Left ventricle myocardium inferior (tissue), 1 donor: Measurements from ENCODE around the gene DDO. TPM values are rescaled to one million over a fixed set of nuclear protein-coding genes. Genes with fewer than 3 reads are reported as not detected.

Experiments
- DNase-seq: peaks from one replicate; pipeline ENCODE4 v3.0.0-alpha.2; 2020
- H3K27ac ChIP-seq: fragments of 200-600 bp; replicated peaks from 2 replicates; pipeline ENCODE4 v1.8.0; 2021
- H3K27me3 ChIP-seq: fragments of 200-600 bp; 2 replicates; pipeline ENCODE4 v1.8.0; 2021; ENCODE audit warnings: low read depth
- H3K36me3 ChIP-seq: fragments of 200-600 bp; 2 replicates; pipeline ENCODE4 v1.8.0; 2021
- H3K4me1 ChIP-seq: fragments of 200-600 bp; 2 replicates; pipeline ENCODE4 v1.8.0; 2021
- H3K4me3 ChIP-seq: fragments of 200-600 bp; 2 replicates; pipeline ENCODE4 v1.8.0; 2021; ENCODE audit warnings: mild to moderate bottlenecking, moderate library complexity
- H3K9me3 ChIP-seq: fragments of 200-600 bp; replicated peaks from 2 replicates; pipeline ENCODE4 v1.8.0; 2021
- intact Hi-C: fragments of 100-400 bp; cut with micrococcal nuclease; formaldehyde crosslinking; loops from one replicate; pipeline ENCODE4 v1.11.0; 2022
- total RNA-seq: library from RNA; stranded (reverse); fragmentation: NEBNext Ultra II Directional; extraction: Animal tissue kit (Norgen Biotek cat#: 25700); gene quantifications from one replicate; pipeline ENCODE4 v1.2.1, GENCODE V29; 2021
- TF ChIP-seq, protein P1 (sequence below): fragments of 200-600 bp; IDR thresholded peaks from 2 replicates; pipeline ENCODE4 v1.8.0; 2021; ENCODE audit warnings: antibody characterized with exemption, mild to moderate bottlenecking, borderline replicate concordance
- donor health status: DM: no; HTN: yes; CAD: no; lungs with severe emphysema.

The DDO gene
- total RNA-seq, 1 donor from 2014 or later: 37.6 TPM

DNA sequence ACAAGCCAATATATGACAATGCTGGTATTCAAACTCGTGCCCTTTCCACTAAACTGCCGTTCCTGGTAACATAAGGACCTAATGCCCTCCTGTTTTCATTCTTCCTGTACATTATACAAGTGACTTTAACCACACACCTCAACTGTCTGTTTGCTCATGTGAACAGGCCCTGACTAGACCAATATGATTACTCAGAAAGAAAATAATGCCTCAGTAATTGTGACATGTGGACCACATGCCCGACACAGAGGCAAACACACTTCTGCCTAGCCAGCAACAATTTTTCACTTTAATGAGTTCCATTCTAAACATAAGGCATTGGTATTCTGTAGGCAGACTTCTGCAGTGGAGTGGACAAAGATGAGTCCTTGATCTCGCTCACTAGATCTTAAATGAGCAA, 31.0 kb upstream of the DDO start:
- Histone ChIP-seq H3K27ac (no peak overlapping the region), H3K36me3 (no peaks in the 10 kb centered on the region), H3K4me1 (no peaks in the 10 kb centered on the region), H3K4me3 (no peak overlapping the region), H3K9me3 (no peaks in the 10 kb centered on the region), H3K27me3 (no peaks in the 10 kb centered on the region)
- DNase-seq: no peak
- TF ChIP-seq, protein P1, sequence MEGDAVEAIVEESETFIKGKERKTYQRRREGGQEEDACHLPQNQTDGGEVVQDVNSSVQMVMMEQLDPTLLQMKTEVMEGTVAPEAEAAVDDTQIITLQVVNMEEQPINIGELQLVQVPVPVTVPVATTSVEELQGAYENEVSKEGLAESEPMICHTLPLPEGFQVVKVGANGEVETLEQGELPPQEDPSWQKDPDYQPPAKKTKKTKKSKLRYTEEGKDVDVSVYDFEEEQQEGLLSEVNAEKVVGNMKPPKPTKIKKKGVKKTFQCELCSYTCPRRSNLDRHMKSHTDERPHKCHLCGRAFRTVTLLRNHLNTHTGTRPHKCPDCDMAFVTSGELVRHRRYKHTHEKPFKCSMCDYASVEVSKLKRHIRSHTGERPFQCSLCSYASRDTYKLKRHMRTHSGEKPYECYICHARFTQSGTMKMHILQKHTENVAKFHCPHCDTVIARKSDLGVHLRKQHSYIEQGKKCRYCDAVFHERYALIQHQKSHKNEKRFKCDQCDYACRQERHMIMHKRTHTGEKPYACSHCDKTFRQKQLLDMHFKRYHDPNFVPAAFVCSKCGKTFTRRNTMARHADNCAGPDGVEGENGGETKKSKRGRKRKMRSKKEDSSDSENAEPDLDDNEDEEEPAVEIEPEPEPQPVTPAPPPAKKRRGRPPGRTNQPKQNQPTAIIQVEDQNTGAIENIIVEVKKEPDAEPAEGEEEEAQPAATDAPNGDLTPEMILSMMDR: no peak
- intact Hi-C loops: no loop called here

DNA sequence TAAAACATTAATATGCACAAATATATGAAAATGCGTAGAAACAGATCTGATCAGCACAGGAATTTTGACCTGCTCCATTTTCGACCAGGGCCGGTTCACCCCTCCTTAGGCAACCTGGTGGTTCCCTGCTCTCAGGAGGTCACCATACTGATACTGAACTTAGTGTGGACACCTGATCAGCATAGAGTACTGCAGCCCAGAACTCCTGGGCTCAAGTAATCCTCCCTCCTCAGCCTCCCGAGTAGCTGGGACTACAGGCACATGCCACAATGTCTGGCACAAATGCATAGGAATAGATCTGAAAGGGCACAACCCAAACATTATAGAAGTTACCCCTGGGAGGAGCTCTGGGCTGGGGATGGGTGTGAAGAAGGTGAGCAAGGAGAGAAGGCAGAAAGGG, 24.7 kb upstream of the DDO start:
- Histone ChIP-seq H3K27me3 (peaks cover 5% of the 10 kb centered on the region), H3K9me3 (peaks cover 5% of the 10 kb centered on the region), H3K27ac (no peak overlapping the region), H3K36me3 (no peaks in the 10 kb centered on the region), H3K4me1 (no peaks in the 10 kb centered on the region), H3K4me3 (no peak overlapping the region)
- intact Hi-C loops: no loop called here
- TF ChIP-seq, protein P1: no peak
- no peak for DNase-seq

DNA sequence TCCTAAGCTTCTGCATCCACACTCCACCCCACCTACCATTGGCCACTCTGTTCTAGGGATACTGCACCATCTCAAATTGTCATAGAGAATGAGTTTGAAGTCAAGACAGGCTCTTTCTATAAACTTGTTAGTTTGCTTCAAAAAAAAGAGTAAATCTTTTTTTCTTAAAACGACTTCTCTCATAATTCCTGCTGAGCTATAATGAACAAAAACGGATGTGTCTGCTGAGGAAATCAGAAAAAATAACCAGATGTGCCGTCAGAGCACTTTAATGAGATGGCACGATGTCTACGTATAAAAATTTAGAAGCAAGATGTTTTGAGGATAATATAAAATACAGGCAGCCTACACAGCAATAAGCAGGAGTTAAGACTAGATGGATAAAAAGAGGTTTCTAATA, 24.0 kb upstream of the DDO start:
- TF ChIP-seq, protein P1: no peak
- Histone ChIP-seq H3K27ac (no peak overlapping the region), H3K4me3 (no peak overlapping the region), H3K4me1 (no peaks in the 10 kb centered on the region), H3K9me3 (peaks cover 7% of the 10 kb centered on the region), H3K27me3 (peaks cover 5% of the 10 kb centered on the region), H3K36me3 (no peaks in the 10 kb centered on the region)
- no peak for DNase-seq
- intact Hi-C loops: no loop called here

DNA sequence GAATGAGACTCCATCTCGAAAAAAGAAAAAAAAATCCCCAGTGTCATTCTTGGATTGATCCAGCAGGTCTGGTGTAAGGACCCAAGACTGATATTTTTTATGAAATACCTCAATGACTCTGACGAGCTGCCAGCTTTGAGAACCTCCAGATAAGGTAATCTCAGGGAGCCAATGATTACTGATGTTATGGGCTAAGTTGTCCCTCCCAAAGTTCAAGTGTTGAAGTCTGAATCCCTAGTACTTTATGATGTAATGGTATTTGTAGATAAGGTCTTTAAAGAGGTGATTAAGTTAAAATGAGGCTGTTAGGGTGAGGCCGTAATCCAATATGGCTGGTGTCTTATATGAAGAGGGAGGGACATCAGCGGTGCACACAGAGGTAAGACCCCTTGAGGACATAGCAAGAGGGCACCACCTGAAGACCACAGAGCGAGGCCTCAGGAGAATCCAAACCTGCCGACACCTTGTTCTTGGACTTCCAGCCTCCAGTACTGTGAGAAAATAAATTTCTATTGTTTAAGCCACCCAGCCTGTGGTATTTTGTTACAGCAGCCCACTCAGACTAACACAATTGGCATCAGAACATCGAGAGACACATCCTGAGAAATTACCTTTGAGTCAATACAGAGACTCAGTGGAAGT, 19.7 kb upstream of the DDO start:
- intact Hi-C loops: no loop called here
- H3K9me3 ChIP-seq: peaks cover 7% of the 10 kb centered on the region
- peaks cover 9% of the 10 kb centered on the region for H3K27me3 ChIP-seq
- TF ChIP-seq, protein P1: no peak
- no peaks in the 10 kb centered on the region for H3K4me1 ChIP-seq
- no peak overlapping the region for H3K4me3 ChIP-seq
- no peak overlapping the region for H3K27ac ChIP-seq
- H3K36me3 ChIP-seq: no peaks in the 10 kb centered on the region
- no peak for DNase-seq

DNA sequence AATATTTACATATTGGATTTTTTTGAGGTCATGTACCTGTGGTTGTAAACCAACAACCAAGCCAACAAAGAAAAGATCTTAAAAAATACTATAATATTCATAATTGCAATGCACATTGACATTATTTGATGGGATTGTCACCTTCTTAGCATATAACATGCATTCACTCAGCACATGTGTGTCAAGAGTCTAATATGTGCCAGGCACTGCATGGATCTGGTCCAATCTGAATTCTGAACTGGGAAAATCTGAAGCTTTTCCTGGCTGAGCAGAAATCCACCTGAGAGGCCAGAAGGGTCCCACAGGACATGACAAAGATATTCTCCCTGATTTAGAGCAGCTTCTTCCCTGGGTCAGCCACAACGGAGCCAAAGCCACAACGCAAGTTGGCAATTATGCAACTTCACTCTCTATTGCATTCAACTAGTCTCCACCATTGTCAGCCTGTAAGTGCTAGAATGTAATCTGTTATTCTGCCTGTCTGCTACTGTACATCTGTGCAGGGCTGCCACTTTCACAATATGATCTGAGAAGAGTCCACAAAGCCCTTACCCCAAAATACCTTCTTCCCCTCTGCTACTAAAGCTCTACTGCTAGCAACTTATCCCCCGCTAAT, 17.0 kb upstream of the DDO start:
- no peaks in the 10 kb centered on the region for H3K4me1 ChIP-seq
- peaks cover 7% of the 10 kb centered on the region for H3K9me3 ChIP-seq
- no peak overlapping the region for H3K27ac ChIP-seq
- H3K36me3 ChIP-seq: no peaks in the 10 kb centered on the region
- DNase-seq: no peak
- H3K27me3 ChIP-seq: peaks cover 23% of the 10 kb centered on the region
- intact Hi-C loops: no loop called here
- TF ChIP-seq, protein P1: no peak
- no peak overlapping the region for H3K4me3 ChIP-seq
